GM12878 (cell line): ENCODE results near the gene CFAP53. TPM values are rescaled to one million over a fixed set of nuclear protein-coding genes. Genes with fewer than 3 reads are reported as not detected.

ENCODE experiments used
- ATAC-seq: fragments of 200-7000 bp; cut with Tn5 transposase; 3 replicates; pipeline ENCODE4 v1.9.1; 2020; ENCODE audit warnings: mild to moderate bottlenecking, moderate library complexity
- BruUV-seq: library from RNA; stranded (reverse); fragments of 400-500 nt; replicated peaks from 2 replicates; lab custom pipeline; 2021; lab: Mats Ljungman, UMichigan
- CTCF ChIA-PET: fragments of 300-600 bp; sonication (Branson Sonifier 250); formaldehyde crosslinking; extraction: SDS; loops from one replicate; lab custom pipeline; 2021; ENCODE audit warnings: inconsistent platforms; lab: Yijun Ruan, JAX
- POLR2A ChIA-PET: fragments of 350-600 bp; formaldehyde crosslinking; extraction: SDS; loops from one replicate; lab custom pipeline; 2021; ENCODE audit warnings: inconsistent platforms; lab: Charles Lee
- RAD21 ChIA-PET: fragments of 300-600 bp; sonication (Branson Sonifier 250); formaldehyde crosslinking; loops from one replicate; lab custom pipeline; 2023; ENCODE audit warnings: antibody characterized with exemption; ENCODE audit not compliant: unreplicated experiment; lab: Charles Lee
- SMC1A ChIA-PET: fragments of 300-600 bp; sonication (Branson Sonifier 250); formaldehyde crosslinking; loops from one replicate; lab custom pipeline; 2023; ENCODE audit not compliant: unreplicated experiment, uncharacterized antibody; lab: Charles Lee
- DNase-seq: peaks from one replicate; pipeline ENCODE4 v3.0.0-alpha.2; 2011; ENCODE audit warnings: low read depth, low spot score
- FAIRE-seq: peaks from 3 replicates; lab custom pipeline; 2011; peaks lifted over from hg19 to GRCh38; lab: Jason Lieb, UNC
- H2AFZ ChIP-seq: 2 replicates; pipeline ENCODE4 v1.6.0; 2011; ENCODE audit warnings: low read depth, low read length, control low read depth; ENCODE audit not compliant: control insufficient read depth
- H3K27ac ChIP-seq: 2 replicates; pipeline ENCODE4 v1.5.1; 2011; ENCODE audit warnings: control low read depth; ENCODE audit not compliant: control insufficient read depth, insufficient read depth
- H3K27me3 ChIP-seq, 2 experiments: replicated peaks in 1 of 2; 2 replicates each; pipeline versions ENCODE4 v1.6.0 to v1.6.1; 2011; ENCODE audit warnings: low read length in 1 of 2; ENCODE audit not compliant: control insufficient read depth in 2 of 2, insufficient read depth in 2 of 2
- H3K36me3 ChIP-seq, 2 experiments: 2 replicates each; pipeline ENCODE4 v1.5.1; 2011; ENCODE audit warnings: low read length in 1 of 2; ENCODE audit not compliant: control insufficient read depth in 2 of 2, insufficient read depth in 2 of 2
- H3K4me1 ChIP-seq: 2 replicates; pipeline ENCODE4 v1.6.1; 2011; ENCODE audit warnings: mild to moderate bottlenecking, low read length, moderate library complexity, mixed read lengths; ENCODE audit not compliant: control insufficient read depth, insufficient read depth
- H3K4me2 ChIP-seq: 2 replicates; pipeline ENCODE4 v1.6.0; 2011; ENCODE audit warnings: control low read depth; ENCODE audit not compliant: control insufficient read depth, insufficient read depth
- H3K4me3 ChIP-seq: fragments of 200-600 bp; sonication (generic); 2 replicates; pipeline ENCODE4 v1.5.1; 2016
- H3K79me2 ChIP-seq: 2 replicates; pipeline ENCODE4 v1.6.0; 2011; ENCODE audit warnings: low read length; ENCODE audit not compliant: control insufficient read depth, insufficient read depth
- H3K9ac ChIP-seq: 2 replicates; pipeline ENCODE4 v1.8.0; 2011; ENCODE audit warnings: low read length, control low read depth, mixed read lengths; ENCODE audit not compliant: control insufficient read depth, insufficient read depth
- H3K9me3 ChIP-seq: replicated peaks from 3 replicates; pipeline ENCODE4 v1.5.1; 2011; ENCODE audit warnings: mild to moderate bottlenecking, low read length; ENCODE audit not compliant: control insufficient read depth, insufficient read depth
- H4K20me1 ChIP-seq: 2 replicates; pipeline ENCODE4 v1.6.0; 2011; ENCODE audit not compliant: control insufficient read depth, insufficient read depth
- BACH1 ChIP-seq: fragments of 450-650 bp; IDR thresholded peaks from 2 replicates; pipeline ENCODE4 v1.6.1; 2017; ENCODE audit warnings: mild to moderate bottlenecking, borderline replicate concordance
- BCL11A ChIP-seq: IDR thresholded peaks from 2 replicates; pipeline ENCODE4 v1.6.1; 2011; ENCODE audit warnings: low read depth, low read length
- CHD2 ChIP-seq: IDR thresholded peaks from 2 replicates; pipeline ENCODE4 v1.6.1; 2011; ENCODE audit warnings: low read depth, low read length, improper control_type of control experiment, borderline replicate concordance
- DPF2 ChIP-seq: fragments of 450-650 bp; IDR thresholded peaks from 2 replicates; pipeline ENCODE4 v1.6.1; 2017; ENCODE audit warnings: mild to moderate bottlenecking
- EED ChIP-seq: sonication (generic); IDR thresholded peaks from 2 replicates; pipeline ENCODE4 v1.6.1; 2016; ENCODE audit warnings: antibody characterized with exemption, low read depth
- JUND ChIP-seq: IDR thresholded peaks from 2 replicates; pipeline ENCODE4 v1.6.1; 2012; ENCODE audit warnings: low read depth, mild to moderate bottlenecking, low read length, improper control_type of control experiment, moderate library complexity
- POLR2AphosphoS5 ChIP-seq: IDR thresholded peaks from 2 replicates; pipeline ENCODE4 v1.6.1; 2011; ENCODE audit warnings: mild to moderate bottlenecking, low read length, inconsistent platforms
- RB1 ChIP-seq: fragments of 450-650 bp; formaldehyde crosslinking; IDR thresholded peaks from 2 replicates; pipeline ENCODE4 v1.6.1; 2017; ENCODE audit warnings: mild to moderate bottlenecking, borderline replicate concordance
- RELA ChIP-seq: fragments of 450-650 bp; IDR thresholded peaks from 2 replicates; pipeline ENCODE4 v1.8.0; 2014; ENCODE audit warnings: borderline replicate concordance; ENCODE audit not compliant: partially characterized antibody
- SMARCA5 ChIP-seq: fragments of 450-650 bp; IDR thresholded peaks from 2 replicates; pipeline ENCODE4 v1.6.1; 2017; ENCODE audit warnings: mild to moderate bottlenecking
- TARDBP ChIP-seq: IDR thresholded peaks from 2 replicates; pipeline ENCODE4 v1.6.1; 2016; ENCODE audit warnings: borderline replicate concordance
- TCF7 ChIP-seq: IDR thresholded peaks from 2 replicates; pipeline ENCODE4 v1.6.1; 2014; ENCODE audit warnings: antibody characterized with exemption, borderline replicate concordance
- WRNIP1 ChIP-seq: IDR thresholded peaks from 2 replicates; pipeline ENCODE4 v1.6.1; 2011; ENCODE audit warnings: low read depth, low read length, improper control_type of control experiment, borderline replicate concordance
- WGBS: methylation state at CpG from one replicate; pipeline ENCODE4 v1.1.6; 2016; ENCODE audit warnings: low lambda C conversion rate; ENCODE audit not compliant: insufficient replicate concordance, insufficient coverage; ENCODE audit errors: missing lambda C conversion rate; 5-methylcytosine and 5-hydroxymethylcytosine counted together
- in situ Hi-C: fragments of 300-500 bp; cut with MboI; formaldehyde crosslinking; loops from 9 replicates; pipeline ENCODE4 v1.14.3; 2018; ENCODE audit warnings: mixed read lengths
- intact Hi-C: fragments of 100-400 bp; cut with micrococcal nuclease; formaldehyde crosslinking; loops from one replicate; pipeline ENCODE4 v1.14.2; 2022; ENCODE audit not compliant: unreplicated experiment
- polyA plus RNA-seq, 11 experiments: library from polyadenylated mRNA; depleted of rRNA in 4 of 11; unstranded in 6 of 11; stranded (reverse) in 5 of 11; fragments of >200 nt; fragmentation: Nextera tagmentation in 4 of 11; fragmentation: Illumina TruSeq in 1 of 11; extraction: Ambion mirVana in 4 of 11; extraction: Trizol in 1 of 11; gene quantifications; 1 replicate in 1 of 11; 2 replicates in 10 of 11; pipeline versions ENCODE4 v1.2.1 to v1.2.3, GENCODE V29; 2011 to 2016; ENCODE audit warnings: inconsistent platforms in 2 of 11, missing spikeins in 2 of 11, low read depth in 1 of 11
- total RNA-seq, 4 experiments: library from RNA; depleted of rRNA in 3 of 4; stranded (reverse); fragments of >200 nt in 3 of 4; fragmentation: Illumina TruSeq in 1 of 4; extraction: Trizol in 1 of 4; gene quantifications; 2 replicates each; pipeline versions ENCODE4 v1.2.1 to v1.2.3, GENCODE V29; 2013 to 2021
- TF ChIP-seq, protein P1 (sequence below): IDR thresholded peaks from 2 replicates; pipeline ENCODE4 v1.6.1; 2012; ENCODE audit warnings: improper control_type of control experiment, low read depth, low read length; ENCODE audit not compliant: insufficient replicate concordance
- TF ChIP-seq, protein P2 (sequence below): IDR thresholded peaks from 2 replicates; pipeline ENCODE4 v1.6.1; 2011; ENCODE audit warnings: borderline replicate concordance, low read depth, mild to moderate bottlenecking, moderate library complexity, mixed read lengths, low read length; ENCODE audit not compliant: insufficient read depth; ENCODE audit errors: extremely low read length
- TF ChIP-seq, protein P3 (sequence below): IDR thresholded peaks from 2 replicates; pipeline ENCODE4 v1.6.1; 2011; ENCODE audit warnings: borderline replicate concordance, low read depth, mild to moderate bottlenecking, moderate library complexity, low read length; ENCODE audit not compliant: insufficient read depth, poor library complexity, severe bottlenecking

CFAP53 gene
- total and polyA plus RNA-seq, 10 of the 15 experiments (the other 5 are each of a cell fraction or from before 2014, with no cell fraction given) = 0.05 to 0.31 (median 0.12) TPM; not detected in 1

DNA sequence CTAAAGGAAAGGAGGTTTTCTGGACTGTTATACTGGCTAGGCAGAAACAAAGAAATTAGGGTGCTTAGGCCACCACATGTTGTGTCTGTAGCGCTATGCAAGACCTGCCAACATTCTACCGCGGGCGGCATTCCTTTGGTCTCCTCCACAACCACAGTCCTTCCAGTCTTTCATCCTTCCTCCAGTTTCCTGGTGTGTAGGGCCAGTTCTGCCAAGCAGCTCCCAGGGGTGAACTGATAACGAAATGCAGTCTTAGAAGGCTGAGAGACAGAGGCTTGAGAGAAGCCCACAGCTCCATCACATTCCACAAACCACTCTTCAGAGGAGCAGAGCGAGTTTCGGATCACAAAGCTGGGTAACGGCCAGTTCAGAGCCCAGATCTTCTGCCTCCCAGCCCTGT, 40.6 kb upstream of the CFAP53 start (continued):
- TF ChIP-seq, protein P1, sequence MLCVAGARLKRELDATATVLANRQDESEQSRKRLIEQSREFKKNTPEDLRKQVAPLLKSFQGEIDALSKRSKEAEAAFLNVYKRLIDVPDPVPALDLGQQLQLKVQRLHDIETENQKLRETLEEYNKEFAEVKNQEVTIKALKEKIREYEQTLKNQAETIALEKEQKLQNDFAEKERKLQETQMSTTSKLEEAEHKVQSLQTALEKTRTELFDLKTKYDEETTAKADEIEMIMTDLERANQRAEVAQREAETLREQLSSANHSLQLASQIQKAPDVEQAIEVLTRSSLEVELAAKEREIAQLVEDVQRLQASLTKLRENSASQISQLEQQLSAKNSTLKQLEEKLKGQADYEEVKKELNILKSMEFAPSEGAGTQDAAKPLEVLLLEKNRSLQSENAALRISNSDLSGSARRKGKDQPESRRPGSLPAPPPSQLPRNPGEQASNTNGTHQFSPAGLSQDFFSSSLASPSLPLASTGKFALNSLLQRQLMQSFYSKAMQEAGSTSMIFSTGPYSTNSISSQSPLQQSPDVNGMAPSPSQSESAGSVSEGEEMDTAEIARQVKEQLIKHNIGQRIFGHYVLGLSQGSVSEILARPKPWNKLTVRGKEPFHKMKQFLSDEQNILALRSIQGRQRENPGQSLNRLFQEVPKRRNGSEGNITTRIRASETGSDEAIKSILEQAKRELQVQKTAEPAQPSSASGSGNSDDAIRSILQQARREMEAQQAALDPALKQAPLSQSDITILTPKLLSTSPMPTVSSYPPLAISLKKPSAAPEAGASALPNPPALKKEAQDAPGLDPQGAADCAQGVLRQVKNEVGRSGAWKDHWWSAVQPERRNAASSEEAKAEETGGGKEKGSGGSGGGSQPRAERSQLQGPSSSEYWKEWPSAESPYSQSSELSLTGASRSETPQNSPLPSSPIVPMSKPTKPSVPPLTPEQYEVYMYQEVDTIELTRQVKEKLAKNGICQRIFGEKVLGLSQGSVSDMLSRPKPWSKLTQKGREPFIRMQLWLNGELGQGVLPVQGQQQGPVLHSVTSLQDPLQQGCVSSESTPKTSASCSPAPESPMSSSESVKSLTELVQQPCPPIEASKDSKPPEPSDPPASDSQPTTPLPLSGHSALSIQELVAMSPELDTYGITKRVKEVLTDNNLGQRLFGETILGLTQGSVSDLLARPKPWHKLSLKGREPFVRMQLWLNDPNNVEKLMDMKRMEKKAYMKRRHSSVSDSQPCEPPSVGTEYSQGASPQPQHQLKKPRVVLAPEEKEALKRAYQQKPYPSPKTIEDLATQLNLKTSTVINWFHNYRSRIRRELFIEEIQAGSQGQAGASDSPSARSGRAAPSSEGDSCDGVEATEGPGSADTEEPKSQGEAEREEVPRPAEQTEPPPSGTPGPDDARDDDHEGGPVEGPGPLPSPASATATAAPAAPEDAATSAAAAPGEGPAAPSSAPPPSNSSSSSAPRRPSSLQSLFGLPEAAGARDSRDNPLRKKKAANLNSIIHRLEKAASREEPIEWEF = no peak
- TF ChIP-seq BCL11A (no peak), RELA (no peak), DPF2 (no peak)
- TF ChIP-seq, protein P2, sequence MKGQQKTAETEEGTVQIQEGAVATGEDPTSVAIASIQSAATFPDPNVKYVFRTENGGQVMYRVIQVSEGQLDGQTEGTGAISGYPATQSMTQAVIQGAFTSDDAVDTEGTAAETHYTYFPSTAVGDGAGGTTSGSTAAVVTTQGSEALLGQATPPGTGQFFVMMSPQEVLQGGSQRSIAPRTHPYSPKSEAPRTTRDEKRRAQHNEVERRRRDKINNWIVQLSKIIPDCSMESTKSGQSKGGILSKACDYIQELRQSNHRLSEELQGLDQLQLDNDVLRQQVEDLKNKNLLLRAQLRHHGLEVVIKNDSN = no peak

DNA sequence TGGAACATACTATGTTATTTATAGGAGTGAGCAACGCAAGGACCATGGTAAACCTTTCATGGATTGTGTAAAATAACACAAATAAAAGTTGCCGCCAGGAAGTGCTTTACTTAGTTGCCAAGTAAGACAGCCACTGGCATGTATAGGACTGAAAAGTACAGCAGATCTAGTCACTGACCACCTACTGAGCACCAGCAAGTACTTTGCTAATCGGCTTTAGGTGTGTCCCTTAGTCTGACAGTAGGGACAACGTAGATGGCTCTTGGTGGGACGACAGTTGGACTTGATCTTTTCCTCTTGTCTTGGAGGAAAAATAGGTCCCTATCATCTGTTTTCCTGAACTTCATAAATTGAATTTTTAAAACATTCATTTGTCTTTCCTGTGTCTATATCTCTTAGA, 34.8 kb upstream of the CFAP53 start:
- H3K4me3 ChIP-seq = no peak overlapping the region
- TF ChIP-seq, protein P3, sequence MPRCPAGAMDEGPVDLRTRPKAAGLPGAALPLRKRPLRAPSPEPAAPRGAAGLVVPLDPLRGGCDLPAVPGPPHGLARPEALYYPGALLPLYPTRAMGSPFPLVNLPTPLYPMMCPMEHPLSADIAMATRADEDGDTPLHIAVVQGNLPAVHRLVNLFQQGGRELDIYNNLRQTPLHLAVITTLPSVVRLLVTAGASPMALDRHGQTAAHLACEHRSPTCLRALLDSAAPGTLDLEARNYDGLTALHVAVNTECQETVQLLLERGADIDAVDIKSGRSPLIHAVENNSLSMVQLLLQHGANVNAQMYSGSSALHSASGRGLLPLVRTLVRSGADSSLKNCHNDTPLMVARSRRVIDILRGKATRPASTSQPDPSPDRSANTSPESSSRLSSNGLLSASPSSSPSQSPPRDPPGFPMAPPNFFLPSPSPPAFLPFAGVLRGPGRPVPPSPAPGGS = no peak
- no peak for TF ChIP-seq BACH1
- TF ChIP-seq TCF7 = no peak
- TF ChIP-seq TARDBP = no peak
- no peak for TF ChIP-seq POLR2AphosphoS5
- TF ChIP-seq RB1 = no peak
- TF ChIP-seq EED = no peak
- TF ChIP-seq JUND = no peak
- no peak for TF ChIP-seq SMARCA5
- TF ChIP-seq CHD2 = no peak
- TF ChIP-seq WRNIP1 = no peak

More for the DNA sequence above, 34.8 kb upstream of the CFAP53 start:
- Histone ChIP-seq H3K4me2 (no peak overlapping the region), H3K4me1 (peaks cover 7% of the 10 kb centered on the region), H2AFZ (no peak overlapping the region; the same call in 1 of the 2 replicates), H3K9ac (no peak overlapping the region), H3K27ac (no peak overlapping the region), H4K20me1 (no peaks in the 10 kb centered on the region), H3K27me3 (no peaks in the 10 kb centered on the region; a peak in 1 of 4 replicates), H3K79me2 (no peaks in the 10 kb centered on the region), H3K9me3 (peaks cover 10% of the 10 kb centered on the region; the same call in 2 of the 3 replicates), H3K36me3 (no peaks in the 10 kb centered on the region)
- ChIA-PET CTCF (interaction anchor here (2.3 kb wide), 1 partner anchor 12 kb away, joined by 9 read pairs; no protein-coding TSS in a partner anchor), POLR2A (no interaction called here), SMC1A (interaction anchor here (1.4 to 1.7 kb wide), 3 partner anchors 10 to 56 kb away, joined by 3 to 6 read pairs (median 4); no protein-coding TSS in a partner anchor), RAD21 (interaction anchor here (1.0 kb wide), 1 partner anchor 14 kb away, joined by 3 read pairs; no protein-coding TSS in a partner anchor)
- ATAC-seq (no peak), FAIRE-seq (no peak), DNase-seq (no peak)
- in situ Hi-C loops (no loop called here), intact Hi-C loops (no loop called here)
- 43% methylated on average over 5 of the region's 5 CpGs for WGBS
- BruUV-seq = no TSS peak
